HG03025 (cell line): Measurements from ENCODE around the gene RPL5.

Experiments
- ATAC-seq: cut with Tn5 transposase; IDR thresholded peaks from one replicate; pipeline ENCODE4 v1.9.1; 2021; ENCODE audit warnings: mild to moderate bottlenecking, moderate library complexity; ENCODE audit not compliant: unreplicated experiment, low FRiP score

The RPL5 gene

GRCh38 chr1:92886886-92887419 lies 55.1 kb downstream of the RPL5 start:
- no peak for ATAC-seq

- no peak for ATAC-seq
Observed at GRCh38 chr1:92887465-92887864, 55.6 kb downstream of the RPL5 start.
